B cell (primary cell): ENCODE data around the gene HOXB8. TPM values are rescaled to one million over a fixed set of nuclear protein-coding genes. Genes with fewer than 3 reads are reported as not detected.
A peak's percentile ranks its signal among the peaks of the same experiment; 100 is the strongest.

Experiments used
- ATAC-seq: fragments of 200-7000 bp; cut with Tn5 transposase; one replicate; pipeline ENCODE4 v1.10.0; 2021; ENCODE audit warnings: low read depth, mild to moderate bottlenecking, moderate number of reproducible peaks, moderate library complexity
- CTCF ChIA-PET: fragments of 350-600 bp; sonication (Branson Sonifier 250); formaldehyde crosslinking; loops from one replicate; lab custom pipeline; 2021; ENCODE audit warnings: antibody characterized with exemption, inconsistent platforms; lab: Charles Lee
- POLR2A ChIA-PET: fragments of 350-600 bp; sonication (Branson Sonifier 250); formaldehyde crosslinking; loops from one replicate; lab custom pipeline; 2021; ENCODE audit warnings: antibody characterized with exemption; lab: Charles Lee
- DNase-seq: peaks from one replicate; pipeline ENCODE4 v3.0.0; 2013
- H2AFZ ChIP-seq: 2 replicates; pipeline ENCODE4 v1.6.1; 2012; ENCODE audit warnings: mild to moderate bottlenecking, low read depth, low read length; ENCODE audit not compliant: insufficient read depth, poor library complexity, severe bottlenecking
- H3K27ac ChIP-seq, 2 donors: 1 replicate in 1 of 2; 2 replicates in 1 of 2; pipeline ENCODE4 v1.5.1; 2012 to 2013; ENCODE audit warnings: low read length in 2 of 2, mild to moderate bottlenecking in 2 of 2, moderate library complexity in 1 of 2
- H3K27me3 ChIP-seq, 4 experiments: fragments of 200-600 bp in 1 of 4; sonication (generic) in 1 of 4; replicated peaks in 1 of 4; 1 replicate in 2 of 4; 2 replicates in 2 of 4; pipeline versions ENCODE4 v1.6.1 to v1.7.0; 2013 to 2016; ENCODE audit warnings: low read length in 3 of 4, mild to moderate bottlenecking in 2 of 4, mixed read lengths in 1 of 4, moderate library complexity in 1 of 4; ENCODE audit not compliant: insufficient read depth in 4 of 4, control insufficient read depth in 3 of 4; ENCODE audit errors: control extremely low read depth in 1 of 4
- H3K36me3 ChIP-seq, 2 experiments: replicated peaks in 1 of 2; 1 replicate in 1 of 2; 2 replicates in 1 of 2; pipeline versions ENCODE4 v1.6.1 to v1.7.1; 2013; ENCODE audit warnings: low read length in 1 of 2; ENCODE audit not compliant: insufficient read depth in 2 of 2, control insufficient read depth in 1 of 2; ENCODE audit errors: control extremely low read depth in 1 of 2, extremely low read depth in 1 of 2
- H3K4me1 ChIP-seq, 2 donors: fragments of 200-600 bp in 1 of 2; sonication (generic) in 1 of 2; 1 replicate in 1 of 2; 2 replicates in 1 of 2; pipeline versions ENCODE4 v1.5.1 to v1.6.1; 2013 to 2017; ENCODE audit warnings: low read length in 2 of 2; ENCODE audit not compliant: control insufficient read depth in 2 of 2, insufficient read depth in 2 of 2
- H3K4me2 ChIP-seq: replicated peaks from 2 replicates; pipeline ENCODE3; 2012; ENCODE audit warnings: mild to moderate bottlenecking, low read depth, low read length; ENCODE audit not compliant: poor library complexity, severe bottlenecking
- H3K4me3 ChIP-seq, 5 experiments: fragments of 200-600 bp in 1 of 5; sonication (generic) in 1 of 5; 1 replicate in 3 of 5; 2 replicates in 2 of 5; pipeline versions ENCODE4 v1.5.1 to v1.7.0; 2011 to 2016; ENCODE audit warnings: low read length in 4 of 5, mild to moderate bottlenecking in 4 of 5, low read depth in 2 of 5, control low read depth in 1 of 5, moderate library complexity in 1 of 5; ENCODE audit not compliant: insufficient read depth in 1 of 5; ENCODE audit errors: control extremely low read depth in 1 of 5, extremely low read depth in 1 of 5
- H3K79me2 ChIP-seq: fragments of 200-600 bp; sonication (generic); one replicate; pipeline ENCODE4 v1.6.0; 2016; ENCODE audit warnings: low read length; ENCODE audit not compliant: control insufficient read depth, insufficient read depth
- H3K9ac ChIP-seq: fragments of 200-600 bp; sonication (generic); 2 replicates; pipeline ENCODE4 v1.6.1; 2017; ENCODE audit warnings: mild to moderate bottlenecking, low read length, moderate library complexity
- H3K9me3 ChIP-seq, 3 donors: one replicate each; pipeline versions ENCODE4 v1.6.1 to v1.7.1; 2013; ENCODE audit warnings: low read length in 2 of 3; ENCODE audit not compliant: control insufficient read depth in 2 of 3, insufficient read depth in 1 of 3; ENCODE audit errors: control extremely low read depth in 1 of 3
- H4K20me1 ChIP-seq: 2 replicates; pipeline ENCODE4 v1.6.0; 2012; ENCODE audit warnings: mild to moderate bottlenecking, low read length; ENCODE audit not compliant: insufficient read depth, control insufficient read depth, poor library complexity, severe bottlenecking
- H3K27ac Mint-ChIP-seq: one replicate; pipeline ENCODE4 v1.8.0; 2021; ENCODE audit warnings: mixed read lengths
- H3K27me3 Mint-ChIP-seq: one replicate; pipeline ENCODE4 v1.8.0; 2021; ENCODE audit warnings: mixed read lengths
- H3K4me1 Mint-ChIP-seq: one replicate; pipeline ENCODE4 v1.8.0; 2021; ENCODE audit warnings: mixed read lengths
- H3K4me3 Mint-ChIP-seq: one replicate; pipeline ENCODE4 v1.8.0; 2021; ENCODE audit warnings: mixed read lengths
- H3K9me3 Mint-ChIP-seq: one replicate; pipeline ENCODE4 v1.8.0; 2022; ENCODE audit warnings: mixed read lengths; ENCODE audit not compliant: insufficient read depth
- CTCF ChIP-seq: fragments of 200-600 bp; IDR thresholded peaks from one replicate; pipeline ENCODE4 v1.8.0; 2022; ENCODE audit warnings: antibody characterized with exemption, mild to moderate bottlenecking
- EZH2 ChIP-seq: IDR thresholded peaks from 2 replicates; pipeline ENCODE4 v1.6.1; 2012; ENCODE audit warnings: borderline replicate concordance, low read depth, mild to moderate bottlenecking, moderate library complexity, low read length; ENCODE audit not compliant: insufficient read depth, poor library complexity, severe bottlenecking
- WGBS: methylation state at CpG from one replicate; pipeline ENCODE4 v1.1.5; 2013; ENCODE audit warnings: missing lambda C conversion rate; ENCODE audit not compliant: insufficient coverage; 5-methylcytosine and 5-hydroxymethylcytosine counted together
- intact Hi-C: fragments of 100-400 bp; cut with micrococcal nuclease; formaldehyde crosslinking; loops from one replicate; pipeline ENCODE4 v1.10.0; 2022
- polyA plus RNA-seq: library from polyadenylated mRNA; depleted of rRNA; stranded (reverse); fragments of >200 nt; gene quantifications from 2 replicates; pipeline ENCODE4 v1.2.3, GENCODE V29; 2012
- total RNA-seq, 2 donors: library from RNA; stranded (reverse); fragments of 120-200 nt in 1 of 2; gene quantifications; 1 replicate in 1 of 2; 2 replicates in 1 of 2; pipeline versions ENCODE4 v1.2.3 to v1.2.4, GENCODE V29; 2013 to 2022

Gene HOXB8
- total and polyA plus RNA-seq, 2 donors (not counting 1 experiment from before 2014, with no cell fraction given) = not detected

GRCh38 chr17:48612854-48613691 lies 2.0 kb downstream of the HOXB8 start:
- Mint-ChIP-seq H3K27ac (peak overlapping the region; percentile 57), H3K4me3 (peak overlapping the region; percentile 92), H3K9me3 (no peaks in the 10 kb centered on the region), H3K4me1 (peaks cover 46% of the 10 kb centered on the region), H3K27me3 (peaks cover 70% of the 10 kb centered on the region)
- TF ChIP-seq EZH2 (peak; percentile 15), CTCF (peak; percentile 44)
- Histone ChIP-seq H3K9me3 (peaks cover 0 to 41% (median 0%) of the 10 kb centered on the region in 3 donors), H2AFZ (peak overlapping the region; percentile 69), H3K4me2 (peak overlapping the region; percentile 100), H3K4me1 (peaks cover 59 to 80% of the 10 kb centered on the region in 2 donors), H3K79me2 (no peaks in the 10 kb centered on the region), H3K9ac (peak overlapping the region; percentile 59), H3K4me3 (peak overlapping the region in 4 of 5 experiments; percentile 13 to 96 (median 34)), H3K36me3 (no peaks in the 10 kb centered on the region), H4K20me1 (no peaks in the 10 kb centered on the region), H3K27ac (no peak overlapping the region), H3K27me3 (peaks cover 0 to 93% (median 71%) of the 10 kb centered on the region in 4 experiments)
- DNase-seq (peak; percentile 78), ATAC-seq (peak; percentile 68)
- ChIA-PET CTCF (interaction anchor here (0.6 to 1.8 kb wide), 15 partner anchors 9 to 1975 kb away, joined by 3 to 11 read pairs (median 4); partner anchors contain the start of gene HOXB9), POLR2A (interaction anchor here (0.5 to 1.0 kb wide), 4 partner anchors 12 to 240 kb away, joined by 3 to 10 read pairs (median 4); no protein-coding TSS in a partner anchor)
- intact Hi-C loops = loop anchor here (5.0 kb wide), 1 partner anchor 36 kb away; the partner anchor contains the start of gene HOXB4
- WGBS = under 1% methylated on average over 43 of the region's 67 CpGs
